Activated CD4-positive, CD25-positive, alpha-beta regulatory T cell (primary cell): Measurements from ENCODE around the gene RALGPS1.

Source experiments
- DNase-seq, 4 experiments: peaks; one replicate each; lab custom pipeline; 2025; lab: John Stamatoyannopoulos, UW

The RALGPS1 gene

DNA sequence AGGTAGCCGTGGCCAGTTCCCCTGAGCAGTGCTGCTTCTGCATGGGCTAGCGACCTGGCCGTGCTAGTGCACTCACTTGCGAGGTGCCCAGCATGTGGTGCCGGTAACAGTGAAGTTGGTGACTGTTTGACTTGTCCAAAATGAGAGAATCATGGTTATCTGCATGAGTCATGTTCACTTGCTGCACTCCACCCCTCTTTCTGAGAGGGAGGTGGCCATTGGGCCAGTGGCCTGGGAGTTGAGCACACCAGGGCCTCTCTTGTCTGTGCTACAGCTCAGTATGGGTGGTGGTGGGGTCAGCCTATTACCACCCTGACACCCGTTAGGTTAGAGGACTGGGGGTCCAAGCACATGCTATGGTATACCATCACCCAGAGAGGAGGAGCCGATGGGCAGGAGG lies 294.6 kb downstream of the RALGPS1 start:
- DNase-seq, result no peak

DNA sequence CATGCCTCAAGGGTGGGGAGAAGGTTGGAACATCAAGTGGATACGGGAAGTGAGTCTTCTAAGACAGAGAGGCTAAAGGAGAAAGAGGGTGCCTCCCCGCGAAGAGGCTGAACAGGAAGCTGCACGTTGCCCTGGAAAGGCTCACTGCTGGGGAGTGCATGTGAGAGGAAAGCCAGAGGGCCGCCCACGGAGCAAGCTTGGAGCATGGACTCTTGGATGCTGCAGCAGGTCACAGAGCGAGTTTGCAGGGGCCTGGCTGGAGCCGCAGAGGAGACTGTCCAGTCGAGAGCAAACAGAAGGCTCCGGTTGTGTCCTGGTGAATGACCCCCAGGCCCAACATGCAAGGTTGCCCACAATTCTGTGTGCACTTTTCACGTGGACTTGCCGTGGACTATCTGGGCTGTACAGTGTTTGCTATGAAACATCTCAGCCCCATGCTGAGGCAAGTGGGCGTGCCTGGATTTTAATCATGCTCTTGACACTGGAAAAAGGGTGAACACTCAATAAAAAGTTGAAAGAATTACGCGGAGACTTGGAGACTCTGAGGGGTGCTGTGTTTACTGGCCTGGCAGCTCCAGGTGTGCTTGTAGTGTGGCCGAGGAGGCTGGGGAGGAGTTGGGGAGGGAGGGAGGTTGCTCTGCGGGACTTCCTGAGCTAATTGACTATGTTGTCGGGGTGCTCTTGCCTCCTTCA lies 295.5 kb downstream of the RALGPS1 start:
- DNase-seq, result no peak

DNA sequence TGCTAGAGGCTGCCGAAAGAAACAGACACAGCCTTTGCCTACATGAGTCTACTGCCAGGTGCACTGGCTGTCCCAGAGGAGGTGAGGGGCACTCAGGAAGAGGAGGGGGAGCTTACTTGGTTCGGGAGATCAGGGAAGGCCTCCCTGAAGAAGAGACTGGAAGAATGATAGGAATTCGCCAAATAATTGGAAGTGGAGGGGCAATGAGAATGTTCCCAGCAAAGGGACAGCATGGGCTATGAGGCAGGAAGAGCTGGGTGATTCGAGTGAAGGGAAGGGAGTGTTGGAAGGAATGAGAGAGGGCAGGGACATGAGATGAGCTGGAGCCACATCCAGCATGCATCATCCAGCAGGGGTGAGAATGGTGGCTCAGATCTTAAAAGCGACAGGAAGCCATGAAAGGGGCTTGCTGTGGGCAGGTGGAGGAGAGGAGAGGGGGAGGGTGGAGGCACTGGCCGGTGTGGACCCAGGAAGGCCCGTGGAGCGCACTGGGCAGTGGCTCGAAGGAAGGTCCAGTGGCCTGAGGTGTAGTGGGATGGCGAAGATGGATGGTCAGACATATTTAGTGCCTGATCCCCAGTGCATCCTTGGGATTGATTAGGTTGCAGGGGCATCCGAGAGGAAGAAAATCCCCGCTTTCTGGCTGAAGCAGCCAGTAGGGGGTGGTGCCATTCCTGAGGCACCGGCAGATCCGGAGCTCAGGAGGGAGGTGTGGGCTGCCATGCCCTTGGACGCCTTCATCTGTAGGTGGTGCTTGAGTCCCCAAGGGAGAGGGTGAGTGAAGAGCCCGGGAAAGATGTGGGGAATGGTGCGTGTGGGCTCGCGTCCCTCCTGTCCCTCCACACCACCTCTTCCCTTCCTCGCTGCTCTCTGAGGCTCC lies 296.5 kb downstream of the RALGPS1 start:
- DNase-seq, result no peak

DNA sequence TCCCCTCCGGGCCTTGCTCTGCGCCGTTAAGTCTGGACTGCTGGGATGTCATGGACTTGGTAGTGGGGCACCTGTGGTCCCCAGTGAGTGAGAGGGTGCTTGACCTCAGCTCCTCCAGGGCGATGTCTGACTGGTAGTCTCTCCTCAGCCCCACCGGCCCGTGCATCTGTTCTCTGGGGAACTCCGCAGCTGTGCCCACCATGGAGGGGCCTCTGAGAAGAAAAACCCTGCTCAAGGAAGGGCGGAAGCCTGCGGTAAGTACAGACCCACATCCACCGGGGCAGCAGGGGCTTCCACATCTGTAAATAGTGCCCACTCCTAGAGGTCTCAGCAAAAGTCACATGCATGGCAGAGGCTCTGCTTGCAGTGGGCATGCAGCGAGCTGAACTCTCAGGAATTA lies 297.4 kb downstream of the RALGPS1 start:
- no peak for DNase-seq

DNA sequence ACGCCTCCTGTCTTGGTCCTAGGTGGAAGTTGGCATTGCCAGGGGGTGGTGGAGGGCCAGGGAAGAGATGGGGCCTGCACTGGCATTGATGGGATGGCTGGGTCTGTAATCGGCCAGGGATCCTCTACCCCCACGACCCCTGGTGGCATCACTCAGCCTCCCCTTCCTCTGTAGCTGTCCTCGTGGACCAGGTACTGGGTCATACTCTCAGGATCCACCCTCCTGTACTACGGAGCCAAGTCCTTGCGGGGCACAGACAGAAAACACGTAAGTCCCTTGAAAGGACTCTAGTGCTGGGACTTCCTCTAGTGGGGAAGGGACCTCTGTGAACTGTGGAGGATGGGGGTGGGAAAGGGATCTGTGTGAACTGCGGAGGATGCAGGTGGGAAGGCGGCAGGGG lies 297.9 kb downstream of the RALGPS1 start:
- DNase-seq, result no peak

DNA sequence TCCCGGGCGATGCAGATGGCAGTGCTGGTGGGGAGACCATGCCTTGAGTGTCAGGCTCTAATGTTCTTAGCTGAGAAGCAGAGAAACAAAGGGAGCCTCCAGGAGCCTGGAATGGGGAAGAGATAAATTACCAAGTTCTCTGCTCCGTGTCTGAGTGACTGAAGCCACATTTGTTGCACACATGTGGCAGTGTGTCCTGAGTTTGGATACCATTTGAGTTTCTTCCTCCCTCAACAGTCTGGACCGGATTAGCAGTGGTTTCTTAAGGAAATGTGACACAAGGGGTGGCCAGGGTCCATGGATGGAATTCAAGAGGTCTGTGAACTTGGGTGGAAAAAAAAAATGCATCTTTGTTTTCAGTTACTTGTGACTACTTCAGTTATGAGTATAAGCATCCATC lies 299.3 kb downstream of the RALGPS1 start:
- DNase-seq, result no peak

DNA sequence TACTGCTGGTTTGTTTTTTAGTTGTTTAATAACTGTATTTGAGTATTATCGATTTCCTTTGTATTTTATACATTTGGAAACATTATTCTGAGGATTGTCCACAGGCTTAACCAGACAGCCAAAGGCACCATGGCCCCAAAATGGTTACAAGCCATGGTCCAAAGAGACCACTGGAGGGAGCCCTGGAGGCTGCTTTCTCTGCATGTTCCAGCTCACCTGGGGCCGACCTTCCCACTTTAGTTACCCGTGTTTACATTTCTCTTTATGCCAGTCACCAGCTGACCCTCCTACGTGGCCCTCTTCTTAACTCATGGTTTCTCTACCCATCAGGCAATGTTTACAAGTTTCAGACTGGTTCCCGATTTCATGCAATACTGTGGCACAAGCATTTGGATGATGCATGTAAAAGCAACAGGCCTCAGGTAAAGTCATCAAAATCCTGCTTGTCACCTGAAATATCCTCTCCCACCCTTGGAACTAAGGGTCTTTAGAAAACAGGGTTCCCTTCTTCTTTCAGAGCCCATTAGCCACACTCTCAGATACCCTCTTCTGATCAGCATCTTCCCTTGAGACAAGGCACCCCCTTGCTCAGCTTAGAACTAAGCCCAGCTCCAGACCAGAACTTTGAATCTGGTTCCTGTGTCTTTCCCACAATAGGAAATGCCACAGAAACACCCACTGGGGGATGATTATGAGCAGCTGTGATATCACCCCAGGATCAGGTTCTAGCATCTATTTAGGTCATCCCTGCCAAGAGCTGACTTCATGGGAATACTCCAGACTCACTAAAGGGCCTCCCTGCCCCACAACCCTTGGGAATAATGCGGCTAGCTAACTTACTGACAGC lies 300.1 kb downstream of the RALGPS1 start:
- DNase-seq, result peak; percentile 22 to 39 (median 29)

DNA sequence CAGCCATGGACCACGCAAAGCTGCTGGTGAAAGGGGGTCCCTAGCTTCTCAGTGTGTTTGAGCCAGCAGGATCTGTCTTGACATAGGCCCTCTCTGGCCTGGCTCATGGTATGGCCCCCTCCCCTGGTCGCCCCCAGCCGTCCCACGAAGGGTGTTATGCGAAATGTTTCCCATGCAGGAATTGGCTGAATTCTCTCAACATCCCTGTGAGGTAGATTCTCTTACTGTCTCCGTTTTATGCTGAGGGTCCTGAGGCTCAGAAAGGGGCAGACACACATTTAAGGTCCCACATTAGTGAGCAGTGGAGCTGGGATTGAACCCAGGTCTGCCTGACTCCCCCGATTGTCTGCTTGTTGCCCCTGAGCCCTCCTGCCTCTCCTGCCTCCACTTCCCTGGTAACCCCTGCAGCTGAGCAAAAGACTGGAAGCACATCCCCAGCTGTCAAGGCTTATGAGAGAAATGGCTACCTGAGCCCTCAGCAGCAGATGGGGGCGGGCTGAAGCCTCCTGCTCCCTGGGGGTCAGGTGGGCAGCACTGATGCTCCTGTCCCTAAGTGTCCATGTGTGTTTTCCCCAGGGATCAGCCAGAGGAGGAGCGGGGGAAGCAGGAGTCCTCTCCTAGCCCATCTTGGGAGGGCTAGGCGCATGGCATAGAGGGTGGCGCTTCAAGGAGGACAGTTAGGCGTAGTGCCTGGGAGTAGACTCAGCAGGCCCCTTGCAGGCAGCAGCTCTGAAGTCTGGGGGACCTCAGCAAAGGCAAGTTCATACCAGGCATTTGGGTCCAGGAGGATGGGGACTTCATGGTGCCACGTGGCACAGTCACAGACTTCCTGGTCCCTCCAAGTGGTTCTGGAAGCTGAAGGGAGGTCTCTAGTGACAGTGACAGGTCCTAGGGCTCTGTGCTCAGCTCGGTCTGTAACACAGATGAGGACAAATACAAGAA lies 301.0 kb downstream of the RALGPS1 start:
- DNase-seq, result no peak

DNA sequence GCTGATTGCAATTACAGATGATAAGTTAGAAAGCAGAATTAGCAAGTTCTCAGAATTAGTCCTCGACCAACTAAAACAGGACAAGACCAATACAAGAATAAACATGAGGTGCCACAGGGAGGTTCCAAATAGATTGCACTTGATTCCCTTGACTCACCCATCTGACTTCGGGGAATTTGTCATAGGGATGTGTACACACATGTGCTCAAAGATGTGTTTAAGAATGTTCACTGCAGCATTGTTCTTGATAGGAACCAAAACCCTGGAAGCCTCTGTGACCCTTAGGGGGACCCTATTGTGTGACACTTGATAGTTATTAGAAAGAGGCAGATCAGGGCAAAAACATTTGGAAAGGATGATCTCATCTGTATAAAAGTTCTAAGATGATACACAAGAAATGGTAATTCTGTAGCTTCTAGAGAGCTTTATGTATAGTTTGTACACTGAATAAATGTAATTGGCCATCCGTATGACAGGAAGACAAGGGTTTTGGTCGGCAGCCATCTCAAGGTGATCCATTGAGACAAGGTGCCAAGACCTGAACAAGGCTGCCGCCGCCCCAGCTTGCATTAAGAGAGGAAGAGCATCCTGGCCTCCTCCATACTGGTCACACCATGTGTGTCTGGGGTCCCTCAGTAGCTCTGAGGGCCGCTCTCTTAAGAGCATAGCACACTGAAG lies 301.8 kb downstream of the RALGPS1 start:
- no peak for DNase-seq

DNA sequence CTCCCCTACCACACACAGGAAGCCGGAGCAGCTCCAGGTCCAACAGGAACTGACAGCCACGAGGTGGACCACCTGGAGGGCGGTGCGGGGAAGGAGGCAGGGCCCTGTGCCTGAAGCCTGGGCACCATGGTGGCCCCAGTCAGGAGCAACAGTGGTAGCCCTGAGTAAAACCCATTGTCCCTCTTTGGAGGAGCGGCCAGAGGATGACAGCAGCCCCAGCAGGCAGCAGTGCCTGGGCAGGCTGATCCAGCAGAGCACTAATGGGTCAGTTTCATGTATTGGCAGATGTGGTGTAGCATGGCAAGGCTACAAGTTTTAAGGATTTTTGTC lies 302.3 kb downstream of the RALGPS1 start:
- no peak for DNase-seq

DNA sequence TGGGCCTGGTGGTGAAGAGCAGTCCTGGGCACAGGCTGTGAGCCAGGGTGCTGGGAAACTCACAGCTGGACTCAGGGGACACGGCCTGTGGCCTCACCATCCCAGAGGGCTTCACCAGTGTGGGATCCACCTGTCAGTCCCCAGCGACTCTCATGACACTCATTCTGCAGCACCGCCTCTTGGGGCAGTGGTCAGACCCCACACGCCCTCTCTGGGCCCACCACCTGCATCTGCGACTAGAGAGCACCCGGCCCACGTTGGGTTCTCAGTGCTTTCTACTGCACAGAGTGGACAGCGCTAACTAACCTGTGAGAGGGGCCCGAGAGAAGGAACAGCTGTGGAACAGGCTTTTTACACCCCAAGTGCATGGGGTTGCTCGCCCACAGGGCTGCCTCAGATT lies 304.2 kb downstream of the RALGPS1 start:
- no peak for DNase-seq

DNA sequence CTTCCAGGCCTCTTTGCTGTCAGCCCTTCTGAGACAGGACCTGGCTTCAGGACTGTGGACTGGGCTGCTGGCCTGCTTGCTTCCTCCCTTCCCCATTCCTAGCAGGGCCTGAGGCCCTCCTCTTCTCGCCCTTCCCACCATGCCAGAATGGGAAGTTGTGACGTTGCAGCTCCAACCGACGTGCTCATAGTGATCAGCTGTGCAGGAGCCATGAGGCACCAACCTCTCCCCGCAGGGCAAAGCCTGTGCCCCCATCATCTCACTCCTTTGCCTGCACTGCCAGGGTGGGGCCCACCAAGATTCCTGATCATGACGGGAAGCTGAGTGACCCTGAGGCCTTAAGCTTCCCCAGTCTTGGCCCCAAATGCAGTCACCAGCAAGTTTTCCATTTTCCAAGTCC lies 304.9 kb downstream of the RALGPS1 start:
- DNase-seq, result no peak

DNA sequence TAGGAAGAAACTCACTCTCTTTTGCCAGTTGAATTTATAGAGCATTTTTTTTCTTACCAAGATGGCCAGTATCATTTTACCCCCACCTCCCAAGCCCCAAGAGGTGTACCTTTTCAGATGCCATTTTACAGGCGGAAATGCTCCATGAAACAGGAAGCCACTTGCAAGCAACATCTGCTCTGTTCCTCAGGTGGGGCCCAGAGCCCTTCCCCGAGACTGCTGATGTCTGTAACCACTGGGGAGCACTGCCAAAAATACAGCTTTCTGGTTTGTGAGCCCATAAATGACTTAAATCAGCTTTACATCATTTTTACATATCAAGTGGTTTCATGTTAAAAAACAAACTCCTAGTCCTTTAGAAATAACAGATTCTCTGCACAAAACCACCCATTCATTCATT lies 307.1 kb downstream of the RALGPS1 start:
- no peak for DNase-seq

DNA sequence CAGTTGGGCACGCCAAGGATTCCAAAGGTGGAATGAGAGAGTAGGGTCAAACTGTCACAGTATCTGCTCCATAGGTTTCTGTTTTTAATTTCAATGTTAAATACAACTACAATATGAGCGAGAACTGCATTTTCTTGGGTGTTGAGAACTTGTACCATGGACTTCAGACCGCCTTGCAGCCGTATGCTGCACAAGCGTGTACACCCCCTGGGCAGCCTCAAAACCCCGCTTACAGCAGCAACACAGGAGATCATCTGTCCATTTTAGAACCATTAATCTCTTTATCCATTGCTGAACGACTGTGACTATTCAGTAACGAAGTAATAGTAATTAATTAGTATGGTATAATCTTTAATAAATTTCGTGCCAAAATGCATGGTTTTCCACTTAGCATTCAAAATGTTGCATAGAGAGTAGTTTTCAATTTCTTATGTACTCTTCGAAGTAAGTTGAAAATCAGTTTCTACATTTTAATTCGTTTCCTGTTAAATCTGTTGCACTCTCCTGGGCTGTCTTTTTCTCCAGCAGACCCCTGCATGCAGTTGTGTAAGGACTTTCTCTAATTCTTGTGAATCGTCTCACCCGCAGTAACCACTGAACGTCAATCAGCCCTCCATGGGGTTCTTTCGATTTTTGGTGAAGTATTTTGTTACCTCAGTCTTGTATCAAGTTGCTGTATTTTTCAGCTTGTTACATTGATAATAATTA lies 308.0 kb downstream of the RALGPS1 start:
- DNase-seq, result no peak

DNA sequence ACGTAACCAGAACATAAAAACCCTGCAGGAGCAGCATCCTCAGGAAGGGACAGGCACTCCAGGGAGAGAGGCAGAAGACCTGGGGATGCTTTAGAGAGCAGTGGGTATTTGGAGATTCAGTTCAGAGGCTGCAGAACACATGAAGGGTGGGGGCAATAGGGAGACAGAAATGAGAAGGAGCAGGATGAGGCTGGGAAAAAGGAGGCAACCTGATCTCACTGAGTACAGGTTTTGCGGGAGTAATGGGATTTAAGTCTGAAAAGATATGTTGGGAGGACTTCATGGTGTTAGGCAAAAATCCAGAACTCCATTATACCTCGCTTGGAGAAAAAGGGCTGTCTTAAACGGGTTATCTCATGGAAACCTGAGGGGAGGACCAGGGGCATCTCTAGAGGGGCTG lies 308.7 kb downstream of the RALGPS1 start:
- no peak for DNase-seq

DNA sequence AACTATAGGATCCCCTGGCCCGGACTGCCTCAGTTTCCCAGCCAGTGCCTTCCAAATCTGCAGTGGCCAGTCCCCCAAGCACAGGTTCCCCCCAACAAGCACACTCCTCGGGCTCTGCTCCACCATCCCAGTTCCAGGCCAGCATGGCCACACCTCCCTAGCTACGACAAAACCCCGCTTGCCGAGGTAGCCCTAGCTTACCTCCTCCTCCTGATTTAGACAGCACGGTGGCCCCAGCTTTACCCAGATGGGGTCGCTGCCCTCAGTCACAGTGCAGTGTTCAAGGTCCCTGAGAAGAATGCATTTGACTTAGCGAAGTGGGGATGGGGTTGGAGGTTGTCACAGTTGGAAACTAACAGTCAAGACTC lies 309.2 kb downstream of the RALGPS1 start:
- DNase-seq, result no peak

DNA sequence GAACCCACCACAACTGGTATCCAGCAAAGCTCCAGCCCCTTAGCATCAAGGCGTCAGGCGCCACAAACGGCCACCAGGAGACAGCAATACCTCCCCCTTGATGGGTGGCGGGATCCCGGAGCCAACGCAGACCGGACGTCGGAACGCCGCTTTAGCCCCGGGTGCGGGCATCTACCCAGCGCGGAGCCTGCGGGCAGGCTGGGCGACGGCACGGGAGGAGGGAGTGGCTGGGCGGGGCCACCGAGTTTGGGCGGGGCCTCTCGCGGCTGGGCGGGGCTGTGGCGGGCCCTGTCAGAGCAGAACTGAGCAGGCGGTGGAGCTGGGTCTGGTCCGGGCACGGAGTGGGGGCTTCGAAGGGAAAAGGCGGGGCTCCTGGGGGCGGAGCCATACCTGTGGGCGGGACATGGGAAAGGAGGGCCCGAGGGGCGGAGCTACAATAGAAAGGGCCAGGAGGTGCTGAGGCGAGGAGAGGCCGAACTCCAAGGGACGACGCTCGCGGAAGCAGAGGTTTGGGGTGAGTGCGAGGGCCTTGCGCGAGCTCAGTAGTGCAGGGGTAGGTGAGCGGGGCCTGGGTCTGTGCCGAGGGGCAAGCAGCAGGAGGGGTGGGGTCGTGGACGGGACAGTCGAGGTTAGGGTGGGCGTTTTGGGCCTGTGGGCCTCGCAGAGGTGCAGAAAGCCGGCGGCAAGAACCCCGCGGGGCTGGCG lies 309.7 kb downstream of the RALGPS1 start:
- peak; percentile 71 to 76 (median 73) for DNase-seq

DNA sequence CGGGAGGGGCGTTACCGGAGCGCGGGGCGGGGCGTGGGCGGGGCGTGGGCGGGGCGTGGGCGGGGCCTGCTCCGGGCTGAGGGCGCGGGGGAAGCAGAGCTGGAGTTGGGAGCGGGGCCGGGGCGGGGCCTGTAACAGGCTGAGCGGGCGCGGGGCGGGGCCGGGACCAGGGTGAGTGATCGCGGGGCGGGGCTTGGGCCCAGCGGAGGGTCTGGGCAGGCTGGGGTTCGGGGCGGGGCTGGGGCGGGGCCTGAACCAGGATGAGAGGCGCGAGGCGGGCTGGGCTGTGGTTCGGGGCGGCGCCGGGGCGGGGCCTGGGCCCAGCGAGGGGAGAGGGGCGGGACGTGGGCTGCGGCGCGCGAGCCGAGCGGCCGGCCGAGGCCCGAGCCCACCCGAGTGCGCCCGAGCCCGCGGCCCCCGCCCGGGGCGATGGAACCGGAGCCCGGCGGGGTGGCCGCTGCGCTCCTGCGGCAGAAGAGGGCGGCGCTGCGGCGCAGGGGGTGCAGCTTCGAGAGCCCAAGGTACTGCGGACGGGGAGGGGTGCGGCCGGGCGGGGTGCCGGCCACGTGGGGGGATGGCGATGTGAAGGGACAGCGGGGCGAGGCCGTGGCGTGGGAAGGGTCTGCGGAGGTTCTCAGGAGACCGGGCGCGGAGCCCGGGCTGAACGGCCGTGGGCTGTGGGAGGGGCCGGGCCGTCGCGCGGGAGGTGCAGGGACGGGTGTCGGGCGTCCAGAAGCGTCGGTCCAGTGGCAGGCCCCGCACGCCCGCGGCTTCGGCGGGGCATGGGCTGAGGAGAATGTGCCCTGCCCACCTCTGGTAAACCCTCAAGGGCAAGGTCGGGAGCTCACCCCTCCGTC lies 310.5 kb downstream of the RALGPS1 start:
- DNase-seq, result peak; percentile 86 to 93 (median 90)
